ENCODE measurements around the gene GRM5. TPM values are rescaled to one million over a fixed set of nuclear protein-coding genes. Genes with fewer than 3 reads are reported as not detected.

Gene GRM5
- total and polyA plus RNA-seq, 4 donors: not detected

DNA sequence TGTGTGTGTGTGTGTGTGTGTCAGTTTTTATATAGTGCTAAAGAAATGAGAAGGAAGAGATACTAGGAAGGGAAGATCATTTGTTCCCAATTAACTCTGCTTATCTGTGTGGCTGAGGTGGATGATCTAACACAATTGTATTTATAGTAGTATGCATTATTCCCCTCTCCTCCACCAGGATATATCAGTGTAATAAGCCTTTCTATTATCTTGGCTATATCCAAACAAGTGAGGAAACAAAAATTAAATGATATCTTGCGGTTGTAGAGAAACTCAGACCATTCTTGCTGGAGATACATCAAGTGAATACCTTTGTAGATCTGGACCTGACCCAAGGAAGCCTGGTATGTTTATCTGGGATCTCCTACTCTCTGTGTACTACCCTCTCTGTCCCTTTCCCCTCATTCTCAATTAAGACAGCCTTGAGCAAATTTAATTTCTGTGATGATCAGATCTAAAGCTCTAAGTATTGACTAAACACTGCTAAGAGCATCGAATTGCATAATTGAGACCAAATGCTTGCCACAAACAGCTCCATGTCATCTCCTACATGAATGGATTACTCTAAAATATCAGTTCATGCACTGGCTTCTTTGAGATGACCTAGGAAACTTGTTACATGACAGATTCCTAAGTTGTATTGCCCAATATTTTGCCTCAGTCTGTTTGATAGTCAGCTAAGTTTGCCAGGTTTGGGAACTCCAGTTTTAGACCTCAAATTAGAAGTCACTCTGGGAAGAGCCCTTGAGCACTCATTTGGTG is 543.0 kb downstream of the GRM5 start:
- Histone ChIP-seq H3K27me3 (ENCODE audit: control insufficient read depth in 4 of 4, insufficient read depth in 4 of 4, low read length in 3 of 4) (peaks cover 0 to 3% (median 0%) of the 10 kb centered on the region in 4 donors), H3K36me3 (ENCODE audit: control insufficient read depth in 4 of 4, insufficient read depth in 3 of 4, low read depth in 1 of 4, low read length in 3 of 4) (no peaks in the 10 kb centered on the region), H3K9ac (ENCODE audit: low read depth in 1 of 2, low read length in 2 of 2) (no peak overlapping the region), H3K9me3 (ENCODE audit: control insufficient read depth in 4 of 4, low read length in 3 of 4) (no peaks in the 10 kb centered on the region), H3K27ac (ENCODE audit: low read depth in 1 of 2, low read length in 2 of 2) (no peak overlapping the region), H3K4me1 (ENCODE audit: control insufficient read depth in 4 of 4, insufficient read depth in 4 of 4, low read length in 3 of 4) (no peaks in the 10 kb centered on the region), H3K4me3 (ENCODE audit: low read depth in 1 of 3, low read length in 3 of 3) (no peak overlapping the region)
- DNase-seq (ENCODE audit: low spot score): no peak
- WGBS: 84% methylated on average over 2 of the region's 2 CpGs
- no peak for TF ChIP-seq TAF1 (conservative IDR thresholded peaks at IDR 0.05)
- TF ChIP-seq YY1 (IDR thresholded peaks at IDR 0.05): no peak
- TF ChIP-seq RXRA (IDR thresholded peaks at IDR 0.05): no peak
- TF ChIP-seq, protein P1, sequence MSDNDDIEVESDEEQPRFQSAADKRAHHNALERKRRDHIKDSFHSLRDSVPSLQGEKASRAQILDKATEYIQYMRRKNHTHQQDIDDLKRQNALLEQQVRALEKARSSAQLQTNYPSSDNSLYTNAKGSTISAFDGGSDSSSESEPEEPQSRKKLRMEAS (IDR thresholded peaks at IDR 0.05): no peak
- TF ChIP-seq, protein P2, sequence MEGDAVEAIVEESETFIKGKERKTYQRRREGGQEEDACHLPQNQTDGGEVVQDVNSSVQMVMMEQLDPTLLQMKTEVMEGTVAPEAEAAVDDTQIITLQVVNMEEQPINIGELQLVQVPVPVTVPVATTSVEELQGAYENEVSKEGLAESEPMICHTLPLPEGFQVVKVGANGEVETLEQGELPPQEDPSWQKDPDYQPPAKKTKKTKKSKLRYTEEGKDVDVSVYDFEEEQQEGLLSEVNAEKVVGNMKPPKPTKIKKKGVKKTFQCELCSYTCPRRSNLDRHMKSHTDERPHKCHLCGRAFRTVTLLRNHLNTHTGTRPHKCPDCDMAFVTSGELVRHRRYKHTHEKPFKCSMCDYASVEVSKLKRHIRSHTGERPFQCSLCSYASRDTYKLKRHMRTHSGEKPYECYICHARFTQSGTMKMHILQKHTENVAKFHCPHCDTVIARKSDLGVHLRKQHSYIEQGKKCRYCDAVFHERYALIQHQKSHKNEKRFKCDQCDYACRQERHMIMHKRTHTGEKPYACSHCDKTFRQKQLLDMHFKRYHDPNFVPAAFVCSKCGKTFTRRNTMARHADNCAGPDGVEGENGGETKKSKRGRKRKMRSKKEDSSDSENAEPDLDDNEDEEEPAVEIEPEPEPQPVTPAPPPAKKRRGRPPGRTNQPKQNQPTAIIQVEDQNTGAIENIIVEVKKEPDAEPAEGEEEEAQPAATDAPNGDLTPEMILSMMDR (IDR thresholded peaks at IDR 0.05; ENCODE audit: low read depth, low read length, missing input control): no peak
- TF ChIP-seq NR2F2 (IDR thresholded peaks at IDR 0.05): no peak
- no peak for TF ChIP-seq HNF4G (IDR thresholded peaks at IDR 0.05)
- no peak for TF ChIP-seq FOXA2 (IDR thresholded peaks at IDR 0.05)
- no peak for TF ChIP-seq GABPA (IDR thresholded peaks at IDR 0.05 in 1 of 2, conservative IDR thresholded peaks at IDR 0.05 in 1 of 2)
- TF ChIP-seq JUND (IDR thresholded peaks at IDR 0.05): no peak
- TF ChIP-seq, protein P3, sequence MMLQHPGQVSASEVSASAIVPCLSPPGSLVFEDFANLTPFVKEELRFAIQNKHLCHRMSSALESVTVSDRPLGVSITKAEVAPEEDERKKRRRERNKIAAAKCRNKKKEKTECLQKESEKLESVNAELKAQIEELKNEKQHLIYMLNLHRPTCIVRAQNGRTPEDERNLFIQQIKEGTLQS (IDR thresholded peaks at IDR 0.05): no peak
- no peak for TF ChIP-seq RAD21 (IDR thresholded peaks at IDR 0.05)
- no peak for TF ChIP-seq FOXA1 (IDR thresholded peaks at IDR 0.05)
- TF ChIP-seq, protein P4, sequence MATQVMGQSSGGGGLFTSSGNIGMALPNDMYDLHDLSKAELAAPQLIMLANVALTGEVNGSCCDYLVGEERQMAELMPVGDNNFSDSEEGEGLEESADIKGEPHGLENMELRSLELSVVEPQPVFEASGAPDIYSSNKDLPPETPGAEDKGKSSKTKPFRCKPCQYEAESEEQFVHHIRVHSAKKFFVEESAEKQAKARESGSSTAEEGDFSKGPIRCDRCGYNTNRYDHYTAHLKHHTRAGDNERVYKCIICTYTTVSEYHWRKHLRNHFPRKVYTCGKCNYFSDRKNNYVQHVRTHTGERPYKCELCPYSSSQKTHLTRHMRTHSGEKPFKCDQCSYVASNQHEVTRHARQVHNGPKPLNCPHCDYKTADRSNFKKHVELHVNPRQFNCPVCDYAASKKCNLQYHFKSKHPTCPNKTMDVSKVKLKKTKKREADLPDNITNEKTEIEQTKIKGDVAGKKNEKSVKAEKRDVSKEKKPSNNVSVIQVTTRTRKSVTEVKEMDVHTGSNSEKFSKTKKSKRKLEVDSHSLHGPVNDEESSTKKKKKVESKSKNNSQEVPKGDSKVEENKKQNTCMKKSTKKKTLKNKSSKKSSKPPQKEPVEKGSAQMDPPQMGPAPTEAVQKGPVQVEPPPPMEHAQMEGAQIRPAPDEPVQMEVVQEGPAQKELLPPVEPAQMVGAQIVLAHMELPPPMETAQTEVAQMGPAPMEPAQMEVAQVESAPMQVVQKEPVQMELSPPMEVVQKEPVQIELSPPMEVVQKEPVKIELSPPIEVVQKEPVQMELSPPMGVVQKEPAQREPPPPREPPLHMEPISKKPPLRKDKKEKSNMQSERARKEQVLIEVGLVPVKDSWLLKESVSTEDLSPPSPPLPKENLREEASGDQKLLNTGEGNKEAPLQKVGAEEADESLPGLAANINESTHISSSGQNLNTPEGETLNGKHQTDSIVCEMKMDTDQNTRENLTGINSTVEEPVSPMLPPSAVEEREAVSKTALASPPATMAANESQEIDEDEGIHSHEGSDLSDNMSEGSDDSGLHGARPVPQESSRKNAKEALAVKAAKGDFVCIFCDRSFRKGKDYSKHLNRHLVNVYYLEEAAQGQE (IDR thresholded peaks at IDR 0.05): no peak
- TF ChIP-seq SP1 (IDR thresholded peaks at IDR 0.05): no peak
- TF ChIP-seq EGR1 (IDR thresholded peaks at IDR 0.05; ENCODE audit: low read depth in 2 of 2): no peak
- TF ChIP-seq, protein P5, sequence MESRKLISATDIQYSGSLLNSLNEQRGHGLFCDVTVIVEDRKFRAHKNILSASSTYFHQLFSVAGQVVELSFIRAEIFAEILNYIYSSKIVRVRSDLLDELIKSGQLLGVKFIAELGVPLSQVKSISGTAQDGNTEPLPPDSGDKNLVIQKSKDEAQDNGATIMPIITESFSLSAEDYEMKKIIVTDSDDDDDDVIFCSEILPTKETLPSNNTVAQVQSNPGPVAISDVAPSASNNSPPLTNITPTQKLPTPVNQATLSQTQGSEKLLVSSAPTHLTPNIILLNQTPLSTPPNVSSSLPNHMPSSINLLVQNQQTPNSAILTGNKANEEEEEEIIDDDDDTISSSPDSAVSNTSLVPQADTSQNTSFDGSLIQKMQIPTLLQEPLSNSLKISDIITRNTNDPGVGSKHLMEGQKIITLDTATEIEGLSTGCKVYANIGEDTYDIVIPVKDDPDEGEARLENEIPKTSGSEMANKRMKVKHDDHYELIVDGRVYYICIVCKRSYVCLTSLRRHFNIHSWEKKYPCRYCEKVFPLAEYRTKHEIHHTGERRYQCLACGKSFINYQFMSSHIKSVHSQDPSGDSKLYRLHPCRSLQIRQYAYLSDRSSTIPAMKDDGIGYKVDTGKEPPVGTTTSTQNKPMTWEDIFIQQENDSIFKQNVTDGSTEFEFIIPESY (IDR thresholded peaks at IDR 0.05): no peak
- no peak for TF ChIP-seq HNF4A (conservative IDR thresholded peaks at IDR 0.05)
